Femur (tissue), 1 donor: ENCODE data around the gene PRELP.
"Not testable (repeated sequence)": the region's sequence is repeated elsewhere in the genome, so short reads cannot be mapped to it uniquely, and the experiment has no call there.

Experiments used
- DNase-seq: peaks from one replicate; pipeline ENCODE4 v3.0.0-alpha.2; 2017

Gene PRELP

GRCh38 chr1:203508463-203509073 lies 33.0 kb downstream of the PRELP start:
- DNase-seq, result no peak

GRCh38 chr1:203509135-203509534 lies 33.5 kb downstream of the PRELP start:
- DNase-seq, result no peak

GRCh38 chr1:203511513-203511912 lies 35.9 kb downstream of the PRELP start:
- no peak for DNase-seq

GRCh38 chr1:203511930-203512329 lies 36.3 kb downstream of the PRELP start:
- no peak for DNase-seq

- no peak for DNase-seq
Observed at GRCh38 chr1:203512517-203512847, 36.9 kb downstream of the PRELP start.

GRCh38 chr1:203512848-203513584 lies 37.4 kb downstream of the PRELP start:
- peak; percentile 53 for DNase-seq

GRCh38 chr1:203513585-203514031 lies 38.0 kb downstream of the PRELP start:
- DNase-seq, result no peak

GRCh38 chr1:203516184-203516583 lies 40.6 kb downstream of the PRELP start:
- no peak for DNase-seq

- DNase-seq, result no peak
Observed at GRCh38 chr1:203516906-203517305, 41.3 kb downstream of the PRELP start.

- DNase-seq, result no peak
Observed at GRCh38 chr1:203517426-203518110, 42.0 kb downstream of the PRELP start.

- not testable (repeated sequence) for DNase-seq
Observed at GRCh38 chr1:203518139-203518538, 42.5 kb downstream of the PRELP start.

- DNase-seq, result no peak
Observed at GRCh38 chr1:203518541-203518940, 42.9 kb downstream of the PRELP start.

- no peak for DNase-seq
Observed at GRCh38 chr1:203519053-203519840, 43.6 kb downstream of the PRELP start.

- no peak for DNase-seq
Observed at GRCh38 chr1:203519896-203520295, 44.3 kb downstream of the PRELP start.

- no peak for DNase-seq
Observed at GRCh38 chr1:203520315-203520714, 44.7 kb downstream of the PRELP start.

- DNase-seq, result no peak
Observed at GRCh38 chr1:203521074-203521794, 45.6 kb downstream of the PRELP start.

GRCh38 chr1:203521812-203522211 lies 46.2 kb downstream of the PRELP start:
- DNase-seq, result no peak

GRCh38 chr1:203522237-203522636 lies 46.6 kb downstream of the PRELP start:
- no peak for DNase-seq

- DNase-seq, result no peak
Observed at GRCh38 chr1:203523667-203524066, 48.1 kb downstream of the PRELP start.

GRCh38 chr1:203524152-203524551 lies 48.5 kb downstream of the PRELP start:
- no peak for DNase-seq

- no peak for DNase-seq
Observed at GRCh38 chr1:203524824-203525223, 49.2 kb downstream of the PRELP start.

- no peak for DNase-seq
Observed at GRCh38 chr1:203525685-203526084, 50.1 kb downstream of the PRELP start.

- DNase-seq, result no peak
Observed at GRCh38 chr1:203526130-203526529, 50.5 kb downstream of the PRELP start.
